HEK293 (cell line): ENCODE data around the gene TRAPPC1.

Experiments
- BCL11B ChIP-seq: fragments of 450-650 bp; formaldehyde crosslinking; IDR thresholded peaks from 2 replicates; pipeline ENCODE4 v1.5.1; 2016; ENCODE audit warnings: low read depth, missing biosample characterization, missing genetic modification characterization
- GLIS1 ChIP-seq: fragments of 450-650 bp; formaldehyde crosslinking; IDR thresholded peaks from 2 replicates; pipeline ENCODE4 v1.5.1; 2016; ENCODE audit warnings: missing biosample characterization, missing genetic modification characterization
- HOXD13 ChIP-seq: sonication (generic); formaldehyde crosslinking; IDR thresholded peaks from 2 replicates; pipeline ENCODE4 v1.8.0; 2022; ENCODE audit warnings: missing genetic modification reagents, borderline replicate concordance
- PATZ1 ChIP-seq: fragments of 450-650 bp; formaldehyde crosslinking; IDR thresholded peaks from 2 replicates; pipeline ENCODE4 v1.5.1; 2016; ENCODE audit warnings: missing biosample characterization, missing genetic modification characterization
- ZBTB11 ChIP-seq: fragments of 450-650 bp; formaldehyde crosslinking; conservative IDR thresholded peaks from 2 replicates; pipeline ENCODE4 v1.5.1; 2016; ENCODE audit warnings: low read depth, missing biosample characterization, missing genetic modification characterization
- ZNF138 ChIP-seq: fragments of 450-650 bp; formaldehyde crosslinking; IDR thresholded peaks from 2 replicates; pipeline ENCODE4 v1.5.1; 2016; ENCODE audit warnings: missing biosample characterization, missing genetic modification characterization, borderline replicate concordance
- ZNF175 ChIP-seq: fragments of 450-650 bp; formaldehyde crosslinking; IDR thresholded peaks from 2 replicates; pipeline ENCODE4 v1.5.1; 2016; ENCODE audit warnings: missing biosample characterization, missing genetic modification characterization
- ZNF202 ChIP-seq: fragments of 450-650 bp; formaldehyde crosslinking; IDR thresholded peaks from 2 replicates; pipeline ENCODE4 v1.5.1; 2016; ENCODE audit warnings: missing biosample characterization, missing genetic modification characterization, borderline replicate concordance
- ZNF211 ChIP-seq: fragments of 450-650 bp; formaldehyde crosslinking; IDR thresholded peaks from 2 replicates; pipeline ENCODE4 v1.5.1; 2016; ENCODE audit warnings: low read depth, missing biosample characterization, missing genetic modification characterization
- ZNF26 ChIP-seq: fragments of 450-650 bp; formaldehyde crosslinking; IDR thresholded peaks from 2 replicates; pipeline ENCODE4 v1.5.1; 2016; ENCODE audit warnings: missing biosample characterization, missing genetic modification characterization
- ZNF335 ChIP-seq: fragments of 450-650 bp; formaldehyde crosslinking; conservative IDR thresholded peaks from 2 replicates; pipeline ENCODE4 v1.5.1; 2016; ENCODE audit warnings: missing biosample characterization, missing genetic modification characterization
- ZNF398 ChIP-seq: fragments of 450-650 bp; formaldehyde crosslinking; IDR thresholded peaks from 2 replicates; pipeline ENCODE4 v1.5.1; 2017; ENCODE audit warnings: missing biosample characterization, missing genetic modification characterization
- ZNF510 ChIP-seq: fragments of 450-650 bp; formaldehyde crosslinking; IDR thresholded peaks from 2 replicates; pipeline ENCODE4 v1.5.1; 2018; ENCODE audit warnings: mild to moderate bottlenecking, missing genetic modification characterization, missing biosample characterization; ENCODE audit not compliant: insufficient replicate concordance
- ZNF561 ChIP-seq: fragments of 450-650 bp; IDR thresholded peaks from 2 replicates; pipeline ENCODE4 v1.5.1; 2018; ENCODE audit warnings: missing biosample characterization, missing genetic modification characterization, borderline replicate concordance
- ZNF626 ChIP-seq: fragments of 450-650 bp; sonication (Bioruptor Pico); formaldehyde crosslinking; IDR thresholded peaks from 2 replicates; pipeline ENCODE4 v1.5.1; 2018; ENCODE audit warnings: missing biosample characterization, missing genetic modification characterization, inconsistent platforms
- ZNF629 ChIP-seq: fragments of 450-650 bp; formaldehyde crosslinking; IDR thresholded peaks from 2 replicates; pipeline ENCODE4 v1.5.1; 2017; ENCODE audit warnings: missing biosample characterization, missing genetic modification characterization
- ZNF704 ChIP-seq: fragments of 450-650 bp; formaldehyde crosslinking; IDR thresholded peaks from 2 replicates; pipeline ENCODE4 v1.5.1; 2016; ENCODE audit warnings: missing biosample characterization, missing genetic modification characterization
- ZNF707 ChIP-seq: fragments of 450-650 bp; formaldehyde crosslinking; IDR thresholded peaks from 2 replicates; pipeline ENCODE4 v1.5.1; 2016; ENCODE audit warnings: missing biosample characterization, missing genetic modification characterization
- ZNF747 ChIP-seq: fragments of 450-650 bp; formaldehyde crosslinking; IDR thresholded peaks from 2 replicates; pipeline ENCODE4 v1.5.1; 2016; ENCODE audit warnings: missing biosample characterization, missing genetic modification characterization
- TF ChIP-seq, protein P1 (sequence below): fragments of 450-650 bp; formaldehyde crosslinking; IDR thresholded peaks from 2 replicates; pipeline ENCODE4 v1.5.1; 2016; ENCODE audit warnings: missing biosample characterization, missing genetic modification characterization, borderline replicate concordance
- TF ChIP-seq, protein P2 (sequence below): fragments of 450-650 bp; formaldehyde crosslinking; IDR thresholded peaks from 2 replicates; pipeline ENCODE4 v1.5.1; 2016; ENCODE audit warnings: missing biosample characterization, missing genetic modification characterization
- TF ChIP-seq, protein P3 (sequence below): fragments of 450-650 bp; formaldehyde crosslinking; IDR thresholded peaks from 2 replicates; pipeline ENCODE4 v1.5.1; 2016; ENCODE audit warnings: missing biosample characterization, missing genetic modification characterization

Gene TRAPPC1

DNA sequence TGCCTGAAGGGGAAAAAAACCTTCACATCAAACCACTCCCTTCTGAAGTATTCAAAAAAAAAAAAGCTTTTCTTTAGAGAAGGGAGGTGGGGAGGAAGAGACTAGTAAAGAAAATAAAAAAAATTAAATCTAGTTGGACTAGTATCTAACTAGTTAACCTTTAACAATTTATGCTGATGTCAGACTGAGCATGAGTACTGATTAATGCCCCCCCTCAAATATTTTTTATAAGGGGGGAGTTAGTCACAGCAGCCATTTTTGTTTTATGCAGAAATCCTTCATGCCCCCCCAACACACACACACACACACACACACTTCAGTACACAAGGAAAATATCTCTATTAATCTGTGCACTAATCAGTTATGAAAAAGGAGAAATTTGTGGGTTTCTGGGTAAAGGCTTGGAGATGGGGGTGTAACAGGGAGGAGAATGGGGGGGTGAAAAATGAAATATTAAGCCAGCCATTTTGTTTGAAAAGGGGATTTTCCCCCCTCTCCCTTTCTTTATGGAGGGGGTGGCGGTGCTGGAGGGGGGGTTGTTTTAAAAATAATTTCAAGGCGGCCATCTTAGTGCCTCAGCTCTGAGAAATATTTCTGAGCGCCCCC, 47.9 kb downstream of the TRAPPC1 start (continued):
- no peak for TF ChIP-seq ZNF26 (tag by site-specific recombination)
- TF ChIP-seq, protein P1, sequence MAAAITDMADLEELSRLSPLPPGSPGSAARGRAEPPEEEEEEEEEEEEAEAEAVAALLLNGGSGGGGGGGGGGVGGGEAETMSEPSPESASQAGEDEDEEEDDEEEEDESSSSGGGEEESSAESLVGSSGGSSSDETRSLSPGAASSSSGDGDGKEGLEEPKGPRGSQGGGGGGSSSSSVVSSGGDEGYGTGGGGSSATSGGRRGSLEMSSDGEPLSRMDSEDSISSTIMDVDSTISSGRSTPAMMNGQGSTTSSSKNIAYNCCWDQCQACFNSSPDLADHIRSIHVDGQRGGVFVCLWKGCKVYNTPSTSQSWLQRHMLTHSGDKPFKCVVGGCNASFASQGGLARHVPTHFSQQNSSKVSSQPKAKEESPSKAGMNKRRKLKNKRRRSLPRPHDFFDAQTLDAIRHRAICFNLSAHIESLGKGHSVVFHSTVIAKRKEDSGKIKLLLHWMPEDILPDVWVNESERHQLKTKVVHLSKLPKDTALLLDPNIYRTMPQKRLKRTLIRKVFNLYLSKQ = no peak
- no peak for TF ChIP-seq GLIS1 (tag by site-specific recombination)
- no peak for TF ChIP-seq ZNF707 (tag by site-specific recombination)
- no peak for TF ChIP-seq ZNF138 (tag by site-specific recombination)
- TF ChIP-seq ZNF747 = no peak
- TF ChIP-seq ZNF510 = no peak
- no peak for TF ChIP-seq ZNF626 (tag by site-specific recombination)
- no peak for TF ChIP-seq BCL11B (tag by site-specific recombination)
- peak; percentile 65 for TF ChIP-seq ZNF335 (tag by site-specific recombination)
- TF ChIP-seq PATZ1 = peak; percentile 98
- no peak for TF ChIP-seq ZBTB11 (tag by site-specific recombination)
- TF ChIP-seq ZNF202 (tag by site-specific recombination) = no peak
- TF ChIP-seq, protein P2, sequence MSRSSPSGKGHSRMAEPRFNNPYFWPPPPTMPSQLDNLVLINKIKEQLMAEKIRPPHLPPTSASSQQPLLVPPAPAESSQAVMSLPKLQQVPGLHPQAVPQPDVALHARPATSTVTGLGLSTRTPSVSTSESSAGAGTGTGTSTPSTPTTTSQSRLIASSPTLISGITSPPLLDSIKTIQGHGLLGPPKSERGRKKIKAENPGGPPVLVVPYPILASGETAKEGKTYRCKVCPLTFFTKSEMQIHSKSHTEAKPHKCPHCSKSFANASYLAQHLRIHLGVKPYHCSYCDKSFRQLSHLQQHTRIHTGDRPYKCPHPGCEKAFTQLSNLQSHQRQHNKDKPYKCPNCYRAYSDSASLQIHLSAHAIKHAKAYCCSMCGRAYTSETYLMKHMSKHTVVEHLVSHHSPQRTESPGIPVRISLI = peak; percentile 89
- no peak for TF ChIP-seq ZNF211 (tag by site-specific recombination)
- TF ChIP-seq ZNF398 (tag by site-specific recombination) = peak; percentile 83
- TF ChIP-seq ZNF629 (tag by site-specific recombination) = no peak
- TF ChIP-seq HOXD13 (CRISPR knock-in tag) = no peak
- TF ChIP-seq ZNF175 (tag by site-specific recombination) = no peak
- TF ChIP-seq ZNF561 (tag by site-specific recombination) = no peak
- TF ChIP-seq ZNF704 (tag by site-specific recombination) = no peak
- TF ChIP-seq, protein P3, sequence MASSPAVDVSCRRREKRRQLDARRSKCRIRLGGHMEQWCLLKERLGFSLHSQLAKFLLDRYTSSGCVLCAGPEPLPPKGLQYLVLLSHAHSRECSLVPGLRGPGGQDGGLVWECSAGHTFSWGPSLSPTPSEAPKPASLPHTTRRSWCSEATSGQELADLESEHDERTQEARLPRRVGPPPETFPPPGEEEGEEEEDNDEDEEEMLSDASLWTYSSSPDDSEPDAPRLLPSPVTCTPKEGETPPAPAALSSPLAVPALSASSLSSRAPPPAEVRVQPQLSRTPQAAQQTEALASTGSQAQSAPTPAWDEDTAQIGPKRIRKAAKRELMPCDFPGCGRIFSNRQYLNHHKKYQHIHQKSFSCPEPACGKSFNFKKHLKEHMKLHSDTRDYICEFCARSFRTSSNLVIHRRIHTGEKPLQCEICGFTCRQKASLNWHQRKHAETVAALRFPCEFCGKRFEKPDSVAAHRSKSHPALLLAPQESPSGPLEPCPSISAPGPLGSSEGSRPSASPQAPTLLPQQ (tag by site-specific recombination) = no peak
